Activated CD4-positive, alpha-beta memory T cell treated with anti-CD3 and anti-CD28 coated beads, Interleukin-2, amount 10 ng/mL, durations not matched to agents 7 days and 5 days (primary cell): ENCODE results near the gene TNNT2. TPM values are rescaled to one million over a fixed set of nuclear protein-coding genes. Genes with fewer than 3 reads are reported as not detected.

Experiments used
- CTCF ChIA-PET: fragments of 350-600 bp; sonication (Branson Sonifier 250); formaldehyde crosslinking; loops from one replicate; lab custom pipeline; 2021; ENCODE audit warnings: antibody characterized with exemption, inconsistent platforms; lab: Charles Lee
- POLR2A ChIA-PET: fragments of 350-600 bp; sonication (Branson Sonifier 250); formaldehyde crosslinking; loops from one replicate; lab custom pipeline; 2021; ENCODE audit warnings: antibody characterized with exemption; lab: Charles Lee
- DNase-seq: peaks from one replicate; pipeline ENCODE4 v3.0.0-alpha.2; 2020
- H3K27ac Mint-ChIP-seq: one replicate; pipeline ENCODE4 v1.8.0; 2021; ENCODE audit warnings: mild to moderate bottlenecking, mixed read lengths
- H3K27me3 Mint-ChIP-seq: one replicate; pipeline ENCODE4 v1.8.0; 2021; ENCODE audit warnings: mixed read lengths
- H3K36me3 Mint-ChIP-seq: one replicate; pipeline ENCODE4 v1.8.0; 2021; ENCODE audit warnings: low read depth, mixed read lengths
- H3K4me1 Mint-ChIP-seq: one replicate; pipeline ENCODE4 v1.8.0; 2021; ENCODE audit warnings: mixed read lengths
- H3K4me3 Mint-ChIP-seq: one replicate; pipeline ENCODE4 v1.8.0; 2021; ENCODE audit warnings: mild to moderate bottlenecking, mixed read lengths
- H3K9me3 Mint-ChIP-seq: one replicate; pipeline ENCODE4 v1.8.0; 2021; ENCODE audit warnings: mixed read lengths
- total RNA-seq, 2 experiments: library from RNA; stranded (reverse); gene quantifications; one replicate each; pipeline ENCODE4 v1.2.3, GENCODE V29; 2021

TNNT2 gene
- total RNA-seq, 2 experiments from 2014 or later: not detected

DNA sequence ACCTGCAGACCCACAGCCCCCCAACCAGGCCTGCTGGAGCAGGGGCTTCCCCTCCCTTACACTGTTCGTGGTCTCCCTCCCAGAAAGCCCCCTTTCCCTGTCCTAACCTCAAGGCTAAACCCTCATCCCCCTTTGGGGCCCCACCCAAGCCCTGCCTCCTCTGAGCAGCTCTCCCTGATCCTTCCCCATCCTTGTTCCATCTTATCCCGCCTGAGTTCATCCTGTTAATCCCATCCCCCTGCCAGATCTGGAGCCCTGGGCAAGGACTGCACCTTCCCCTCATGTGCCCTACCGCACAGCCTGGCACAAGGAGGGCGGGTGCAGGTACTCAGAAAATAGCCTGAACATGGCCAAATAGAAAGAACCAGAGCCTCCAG, 6.9 kb upstream of the TNNT2 start:
- ChIA-PET POLR2A (no interaction called here), CTCF (interaction anchor here (1.5 kb wide), 1 partner anchor 11 kb away, joined by 4 read pairs; no protein-coding TSS in a partner anchor)
- no peaks in the 10 kb centered on the region for H3K36me3 Mint-ChIP-seq
- no peaks in the 10 kb centered on the region for H3K9me3 Mint-ChIP-seq
- H3K4me1 Mint-ChIP-seq: no peaks in the 10 kb centered on the region
- no peak overlapping the region for H3K4me3 Mint-ChIP-seq
- H3K27ac Mint-ChIP-seq: no peak overlapping the region
- DNase-seq: no peak
- peaks cover 14% of the 10 kb centered on the region for H3K27me3 Mint-ChIP-seq

DNA sequence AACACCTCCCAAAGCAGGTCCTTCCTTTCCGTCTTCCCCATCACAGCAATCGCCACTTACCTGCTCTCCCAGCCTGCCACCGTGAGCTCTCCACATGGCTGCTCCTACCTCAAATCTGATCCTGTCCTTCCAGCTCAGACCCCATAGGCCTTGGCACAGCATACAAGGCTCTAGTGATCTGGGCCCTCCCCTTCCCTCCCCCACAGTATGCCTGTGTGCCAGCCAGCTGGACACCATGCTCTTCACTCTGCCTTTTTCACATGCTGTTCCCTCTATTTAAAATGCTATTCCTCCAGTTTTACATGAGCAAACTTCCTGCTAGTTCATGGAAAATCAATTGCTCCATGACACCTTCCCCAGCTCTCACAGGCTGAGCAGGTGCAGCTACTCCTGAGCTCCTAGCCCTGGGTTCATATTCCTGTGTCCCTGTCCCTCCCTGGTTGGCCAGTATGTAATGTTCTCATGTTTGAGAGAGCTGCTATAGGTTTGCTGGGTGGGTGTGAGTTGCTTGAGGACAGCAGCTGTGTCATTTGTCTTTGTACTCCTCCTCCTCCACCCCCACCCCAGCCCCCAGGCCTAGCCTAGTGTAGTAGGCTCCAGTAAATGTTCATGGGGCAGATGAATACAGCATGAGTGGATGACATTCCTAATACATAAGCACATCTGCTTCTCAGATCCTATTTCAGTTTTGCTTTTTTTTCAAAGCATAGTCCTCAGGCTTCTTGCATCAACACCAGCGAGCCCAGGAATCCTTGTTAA, 6.3 kb upstream of the TNNT2 start:
- H3K27me3 Mint-ChIP-seq: peaks cover 14% of the 10 kb centered on the region
- no peaks in the 10 kb centered on the region for H3K9me3 Mint-ChIP-seq
- ChIA-PET POLR2A (no interaction called here), CTCF (no interaction called here)
- no peak overlapping the region for H3K4me3 Mint-ChIP-seq
- H3K4me1 Mint-ChIP-seq: no peaks in the 10 kb centered on the region
- no peaks in the 10 kb centered on the region for H3K36me3 Mint-ChIP-seq
- DNase-seq: no peak
- no peak overlapping the region for H3K27ac Mint-ChIP-seq

DNA sequence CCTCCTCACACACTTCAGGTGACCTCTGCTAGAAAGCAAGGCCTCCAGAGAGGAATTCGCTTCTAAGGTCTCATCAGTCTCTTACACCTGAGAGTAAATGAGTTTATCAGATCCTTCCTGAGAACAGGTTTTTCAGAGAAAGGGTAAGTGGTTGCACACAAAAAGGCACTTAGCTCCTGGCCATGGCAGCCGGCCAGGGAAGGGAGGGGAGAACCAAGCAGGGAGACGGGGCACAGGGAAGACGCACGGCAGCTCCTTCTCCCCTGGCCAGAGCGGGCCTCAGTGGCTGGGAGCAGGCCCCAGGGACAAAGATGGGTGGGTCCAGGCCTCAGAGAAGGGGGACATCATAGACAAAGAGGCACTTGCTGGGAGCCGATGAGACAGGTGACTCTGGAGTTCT, 3.6 kb upstream of the TNNT2 start:
- Mint-ChIP-seq H3K4me1 (no peaks in the 10 kb centered on the region), H3K36me3 (no peaks in the 10 kb centered on the region), H3K27me3 (peaks cover 12% of the 10 kb centered on the region), H3K9me3 (no peaks in the 10 kb centered on the region), H3K4me3 (no peak overlapping the region), H3K27ac (no peak overlapping the region)
- POLR2A ChIA-PET: no interaction called here
- DNase-seq: no peak
- CTCF ChIA-PET: interaction anchor here (1.0 kb wide), 1 partner anchor 25 kb away, joined by 3 read pairs; no protein-coding TSS in a partner anchor

DNA sequence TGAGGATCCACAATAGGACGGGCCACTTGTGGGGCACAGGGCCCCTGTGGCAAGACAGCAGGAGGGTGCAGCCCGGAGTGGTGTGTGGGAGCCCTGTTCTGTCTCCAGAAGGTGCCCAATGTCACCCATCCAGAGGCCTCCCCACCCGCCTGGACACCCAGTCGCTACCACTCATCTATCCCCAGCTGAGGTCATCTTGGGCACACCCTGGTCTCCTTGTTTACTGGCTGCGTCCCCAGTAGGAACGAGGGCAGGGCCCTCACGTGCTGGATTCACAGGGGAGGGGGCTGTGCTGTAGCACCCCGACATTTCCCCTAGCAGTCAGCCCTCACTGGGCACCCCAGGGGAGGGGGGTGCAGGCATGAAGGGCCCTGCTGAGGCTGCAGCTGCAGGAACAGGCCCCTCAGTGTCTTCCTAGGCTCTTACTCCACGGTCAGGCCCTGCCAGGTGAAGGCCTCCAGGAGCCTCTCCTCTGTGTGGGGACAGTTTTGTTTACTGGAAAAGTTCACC, 2.3 kb upstream of the TNNT2 start:
- Mint-ChIP-seq H3K9me3 (no peaks in the 10 kb centered on the region), H3K4me3 (no peak overlapping the region), H3K27me3 (peaks cover 12% of the 10 kb centered on the region), H3K36me3 (no peaks in the 10 kb centered on the region), H3K27ac (no peak overlapping the region), H3K4me1 (no peaks in the 10 kb centered on the region)
- ChIA-PET POLR2A (no interaction called here), CTCF (interaction anchor here (1.0 kb wide), 1 partner anchor 26 kb away, joined by 3 read pairs; no protein-coding TSS in a partner anchor)
- no peak for DNase-seq

DNA sequence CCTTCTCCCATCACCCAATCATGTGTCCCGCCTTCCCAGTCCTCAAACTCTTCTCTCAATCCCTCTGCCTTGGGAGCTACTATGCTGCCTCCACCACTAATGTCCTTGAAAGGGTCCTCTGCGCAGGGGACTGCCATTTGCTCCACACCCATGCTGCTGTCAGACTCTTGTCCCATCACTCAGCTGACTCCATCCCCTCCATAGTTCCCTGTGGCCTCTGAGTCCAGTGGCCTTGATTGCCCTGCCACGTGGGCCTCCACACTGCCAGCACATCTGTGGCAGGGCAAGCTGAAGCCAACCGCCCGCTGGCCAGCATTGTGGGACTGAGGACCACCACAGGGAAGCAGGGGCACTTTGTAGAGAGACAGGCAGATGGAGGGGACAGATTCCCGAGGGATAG, 1.3 kb upstream of the TNNT2 start:
- Mint-ChIP-seq H3K27ac (no peak overlapping the region), H3K4me1 (no peaks in the 10 kb centered on the region), H3K4me3 (no peak overlapping the region), H3K27me3 (peaks cover 10% of the 10 kb centered on the region), H3K9me3 (no peaks in the 10 kb centered on the region), H3K36me3 (no peaks in the 10 kb centered on the region)
- ChIA-PET CTCF (interaction anchor here (0.9 kb wide), 1 partner anchor 27 kb away, joined by 3 read pairs; no protein-coding TSS in a partner anchor), POLR2A (no interaction called here)
- no peak for DNase-seq

DNA sequence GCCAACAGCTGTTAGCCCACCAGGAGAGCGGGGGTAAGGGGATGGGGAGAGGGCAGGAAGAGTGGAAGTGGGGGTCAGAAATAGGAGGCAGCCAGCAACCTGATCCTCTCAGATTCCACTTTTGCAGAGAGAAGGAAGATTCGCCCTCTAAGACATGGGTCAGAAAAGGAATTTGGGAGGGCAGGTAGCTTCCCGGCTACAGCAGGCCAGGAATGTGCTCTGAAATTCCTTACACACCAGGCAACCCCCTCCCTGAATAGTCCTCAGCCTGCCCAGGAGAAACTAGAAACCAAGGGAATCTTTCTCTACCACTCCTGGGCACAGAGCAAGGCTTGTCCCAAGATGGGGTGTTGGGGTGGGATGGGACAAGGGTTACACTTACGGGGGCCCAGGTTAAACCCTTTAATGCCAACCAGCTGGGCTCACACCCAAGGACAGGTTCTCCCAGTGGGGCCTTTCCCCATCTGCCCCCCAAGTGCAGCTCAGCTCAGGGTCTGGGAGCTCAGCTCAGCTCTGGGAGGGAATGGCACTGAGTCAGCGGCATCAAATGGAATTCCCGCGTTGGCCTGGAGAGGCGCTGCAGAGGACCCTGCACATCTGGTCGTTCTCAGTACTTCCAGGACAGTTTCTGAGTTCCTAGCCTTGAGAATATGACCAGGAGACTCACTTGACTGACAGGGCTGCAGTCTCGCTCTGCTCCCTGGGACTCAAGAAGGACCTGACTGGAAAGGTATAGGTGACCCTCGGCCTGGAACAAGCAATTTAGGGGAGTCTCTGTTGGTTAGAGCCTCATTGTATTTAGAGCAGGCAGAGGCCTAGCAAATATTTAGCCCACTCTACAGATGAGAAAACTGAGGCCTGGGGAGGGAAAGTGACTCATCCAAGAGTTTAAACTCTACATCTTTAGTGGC, 761 bp downstream of the TNNT2 start:
- CTCF ChIA-PET: interaction anchor here (1.0 kb wide), 1 partner anchor 29 kb away, joined by 3 read pairs; no protein-coding TSS in a partner anchor
- DNase-seq: no peak
- no peaks in the 10 kb centered on the region for H3K9me3 Mint-ChIP-seq

DNA sequence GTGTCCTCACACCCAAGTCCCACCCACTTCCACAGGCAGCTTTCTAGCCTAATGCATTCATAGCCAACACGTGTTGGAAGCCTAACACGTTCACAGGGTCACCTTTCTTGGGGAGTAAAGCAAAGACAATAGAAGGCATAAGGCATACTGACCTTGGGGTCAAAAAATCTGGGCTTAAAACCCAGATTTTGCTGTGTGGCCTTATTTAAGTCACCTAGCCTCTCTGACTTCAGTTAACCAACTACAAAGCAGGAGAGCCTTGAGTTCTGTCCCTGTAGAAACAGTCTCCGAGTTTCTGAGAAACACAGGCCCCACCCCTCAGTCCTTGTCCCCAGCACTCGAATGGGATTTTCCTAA, 1.4 kb downstream of the TNNT2 start:
- H3K27me3 Mint-ChIP-seq: peaks cover 20% of the 10 kb centered on the region

More for the DNA sequence above, 761 bp downstream of the TNNT2 start:
- Mint-ChIP-seq H3K27me3 (peaks cover 15% of the 10 kb centered on the region), H3K4me1 (no peaks in the 10 kb centered on the region), H3K27ac (no peak overlapping the region), H3K4me3 (no peak overlapping the region), H3K36me3 (no peaks in the 10 kb centered on the region)
- POLR2A ChIA-PET: no interaction called here

DNA sequence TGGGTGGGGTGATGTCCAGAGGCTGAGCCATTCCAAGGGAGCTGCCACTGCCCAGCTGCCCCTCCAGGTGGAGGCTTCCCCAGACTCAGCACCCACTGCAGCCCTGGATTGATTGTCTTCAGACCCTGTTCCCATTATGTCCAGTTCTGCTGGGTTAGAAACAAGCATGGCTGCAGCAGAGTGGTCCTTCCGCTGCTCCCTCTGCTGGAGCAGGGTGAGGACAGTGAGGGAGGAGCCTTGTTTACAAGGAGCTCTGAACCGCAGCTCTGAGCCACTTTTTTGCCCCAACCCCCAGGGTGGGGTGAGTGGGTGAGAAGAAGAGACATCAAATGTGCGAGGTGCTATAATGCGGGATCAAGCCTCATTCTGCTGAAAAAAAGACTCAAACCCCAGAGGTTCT, 2.3 kb downstream of the TNNT2 start:
- Mint-ChIP-seq H3K27me3 (peaks cover 22% of the 10 kb centered on the region), H3K4me1 (no peaks in the 10 kb centered on the region), H3K9me3 (no peaks in the 10 kb centered on the region), H3K4me3 (no peak overlapping the region), H3K27ac (no peak overlapping the region), H3K36me3 (no peaks in the 10 kb centered on the region)
- no peak for DNase-seq
- ChIA-PET CTCF (no interaction called here), POLR2A (no interaction called here)

More for the DNA sequence above, 1.4 kb downstream of the TNNT2 start:
- no peak overlapping the region for H3K4me3 Mint-ChIP-seq
- POLR2A ChIA-PET: no interaction called here
- no peaks in the 10 kb centered on the region for H3K4me1 Mint-ChIP-seq
- CTCF ChIA-PET: no interaction called here
- no peaks in the 10 kb centered on the region for H3K36me3 Mint-ChIP-seq
- DNase-seq: no peak
- no peaks in the 10 kb centered on the region for H3K9me3 Mint-ChIP-seq
- H3K27ac Mint-ChIP-seq: no peak overlapping the region

DNA sequence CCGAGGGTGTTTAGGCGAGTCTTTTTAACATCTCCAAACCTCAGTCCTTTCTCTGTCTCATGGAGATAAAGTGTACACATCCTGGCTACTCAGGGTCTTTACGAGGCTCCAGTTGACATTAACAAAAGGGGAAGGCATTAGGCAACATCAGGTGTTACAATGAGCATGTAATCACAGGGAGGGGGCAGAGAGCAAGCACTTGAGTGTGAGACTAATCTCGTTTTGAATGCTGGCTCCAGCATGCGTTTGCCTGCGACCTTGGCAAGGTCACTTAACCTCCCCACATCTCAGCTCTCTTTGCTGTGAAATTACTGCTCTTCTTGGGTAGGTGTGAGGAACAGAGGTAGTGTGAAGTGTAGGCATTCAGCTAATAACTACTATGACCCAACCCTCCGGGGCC, 3.1 kb downstream of the TNNT2 start:
- Mint-ChIP-seq H3K36me3 (no peaks in the 10 kb centered on the region), H3K4me3 (no peak overlapping the region), H3K4me1 (no peaks in the 10 kb centered on the region), H3K27ac (no peak overlapping the region), H3K9me3 (no peaks in the 10 kb centered on the region), H3K27me3 (peaks cover 22% of the 10 kb centered on the region)
- POLR2A ChIA-PET: no interaction called here
- DNase-seq: no peak
- CTCF ChIA-PET: no interaction called here

DNA sequence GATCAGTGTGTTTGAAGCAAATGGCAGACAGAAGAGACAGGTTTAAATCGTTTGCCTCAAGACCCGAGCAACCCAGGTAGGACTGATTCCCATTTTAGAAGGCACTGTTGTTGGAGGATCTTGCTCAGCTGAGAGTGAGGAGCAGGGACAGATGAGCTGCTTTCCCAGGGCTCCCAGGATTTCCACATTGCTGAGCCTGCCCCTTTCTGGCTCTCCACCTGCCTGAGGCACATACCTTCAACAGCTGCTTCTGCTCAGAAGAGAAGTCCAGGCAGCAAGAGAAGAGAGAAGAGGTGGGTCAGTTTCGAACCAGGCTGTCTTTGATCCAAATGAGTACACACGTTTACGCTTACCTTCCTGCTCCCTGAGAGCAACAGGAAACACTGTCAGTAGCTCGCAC, 5.7 kb downstream of the TNNT2 start:
- Mint-ChIP-seq H3K4me1 (no peaks in the 10 kb centered on the region), H3K27me3 (peaks cover 25% of the 10 kb centered on the region), H3K27ac (no peak overlapping the region), H3K4me3 (no peak overlapping the region), H3K9me3 (no peaks in the 10 kb centered on the region), H3K36me3 (no peaks in the 10 kb centered on the region)
- no peak for DNase-seq
- ChIA-PET CTCF (interaction anchor here (1.4 kb wide), 1 partner anchor 117 kb away, joined by 6 read pairs; no protein-coding TSS in a partner anchor), POLR2A (no interaction called here)

DNA sequence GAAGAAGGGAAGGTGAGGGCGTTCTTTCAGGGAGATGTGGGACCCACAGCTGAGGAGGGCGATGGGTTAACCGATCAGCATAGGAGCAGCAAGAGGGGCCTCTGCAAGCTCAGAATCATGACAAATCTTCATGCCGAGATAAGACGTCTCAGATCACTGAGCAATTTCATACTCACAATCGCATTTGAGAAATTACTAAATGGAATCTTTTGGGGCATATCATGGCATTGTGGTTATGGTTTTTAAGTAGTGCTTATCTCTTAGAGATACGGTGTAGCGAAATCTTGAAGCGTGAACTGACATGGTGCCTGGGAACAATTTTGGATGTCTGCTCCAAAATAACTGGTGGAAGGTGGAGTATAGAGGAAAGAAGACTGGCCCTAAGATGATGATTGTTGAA, 6.2 kb downstream of the TNNT2 start:
- no peak for DNase-seq
- Mint-ChIP-seq H3K27me3 (peaks cover 24% of the 10 kb centered on the region), H3K27ac (no peak overlapping the region), H3K9me3 (no peaks in the 10 kb centered on the region), H3K4me1 (no peaks in the 10 kb centered on the region), H3K36me3 (no peaks in the 10 kb centered on the region), H3K4me3 (no peak overlapping the region)
- CTCF ChIA-PET: no interaction called here
- POLR2A ChIA-PET: no interaction called here

DNA sequence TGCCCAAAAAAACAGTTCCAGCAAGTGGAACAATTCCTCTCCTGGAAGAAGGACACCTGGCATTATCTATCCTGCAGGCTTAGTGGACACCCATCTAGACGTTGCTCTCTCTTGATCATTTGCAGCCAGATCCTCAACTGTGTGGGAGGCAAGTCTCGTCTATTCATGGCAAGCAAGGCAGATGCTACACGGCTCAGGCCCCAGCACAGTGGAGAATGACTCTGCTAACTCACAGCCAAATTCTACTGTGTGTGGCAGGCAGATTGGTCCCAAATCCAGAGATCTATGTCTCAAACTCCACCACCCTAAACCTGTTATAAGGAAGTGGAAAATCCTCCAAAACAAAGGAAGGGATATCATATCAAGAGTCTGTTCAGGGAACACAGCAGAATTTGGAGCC, 7.0 kb downstream of the TNNT2 start:
- Mint-ChIP-seq H3K27ac (no peak overlapping the region), H3K4me3 (no peak overlapping the region), H3K27me3 (peaks cover 23% of the 10 kb centered on the region), H3K4me1 (no peaks in the 10 kb centered on the region), H3K36me3 (no peaks in the 10 kb centered on the region), H3K9me3 (no peaks in the 10 kb centered on the region)
- no peak for DNase-seq
- CTCF ChIA-PET: no interaction called here
- POLR2A ChIA-PET: no interaction called here

DNA sequence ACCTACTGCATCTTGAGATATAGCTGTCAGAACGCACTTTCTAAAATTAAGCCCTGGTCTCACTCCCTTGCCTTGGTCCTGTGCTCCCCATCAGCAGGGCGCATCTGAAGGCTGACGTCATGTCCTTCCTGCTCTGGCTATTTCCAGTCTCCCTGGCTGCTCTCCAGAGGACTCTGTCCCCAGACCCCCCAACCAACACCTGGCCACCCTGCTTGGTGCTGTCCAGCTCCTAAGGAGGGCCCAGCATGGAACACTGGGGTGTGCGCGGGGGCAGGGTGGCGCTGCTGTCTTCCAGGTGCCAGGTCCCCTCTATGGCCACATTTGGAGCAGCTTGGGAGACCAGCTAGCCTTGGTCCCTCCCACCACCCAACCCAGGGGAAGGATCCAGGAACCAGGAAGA, 8.3 kb downstream of the TNNT2 start:
- CTCF ChIA-PET: no interaction called here
- H3K9me3 Mint-ChIP-seq: no peaks in the 10 kb centered on the region
- no peaks in the 10 kb centered on the region for H3K4me1 Mint-ChIP-seq

More for the DNA sequence above, 8.3 kb downstream of the TNNT2 start:
- Mint-ChIP-seq H3K27ac (no peak overlapping the region), H3K4me3 (no peak overlapping the region), H3K27me3 (peaks cover 21% of the 10 kb centered on the region), H3K36me3 (no peaks in the 10 kb centered on the region)
- POLR2A ChIA-PET: no interaction called here
- no peak for DNase-seq
